ENCODE results near the gene APPL2.

APPL2 gene

GRCh38 chr12:105156260-105156659 lies 79.7 kb downstream of the APPL2 start:
- no peak for TF ChIP-seq CTCF (conservative IDR thresholded peaks at IDR 0.05; ENCODE audit: low read depth, low read length)
- no peak overlapping the region for H3K4me3 ChIP-seq (ENCODE audit: low read depth, low read length)
- no peak for DNase-seq (ENCODE audit: low read depth)

GRCh38 chr12:105142259-105142658 lies 93.7 kb downstream of the APPL2 start:
- TF ChIP-seq CTCF (conservative IDR thresholded peaks at IDR 0.05; ENCODE audit: low read depth, low read length), result no peak
- H3K4me3 ChIP-seq (ENCODE audit: low read depth, low read length), result no peak overlapping the region
- no peak for DNase-seq (ENCODE audit: low read depth)

- no peak for TF ChIP-seq CTCF (conservative IDR thresholded peaks at IDR 0.05; ENCODE audit: low read depth, low read length)
- H3K4me3 ChIP-seq (ENCODE audit: low read depth, low read length), result no peak overlapping the region
- no peak for DNase-seq (ENCODE audit: low read depth)
These were observed 94.6 kb downstream of the APPL2 start for GRCh38 chr12:105141320-105141922.

- no peak for DNase-seq (ENCODE audit: low read depth)
- H3K4me3 ChIP-seq (ENCODE audit: low read depth, low read length), result no peak overlapping the region
- TF ChIP-seq CTCF (conservative IDR thresholded peaks at IDR 0.05; ENCODE audit: low read depth, low read length), result no peak
These were observed 97.7 kb downstream of the APPL2 start for GRCh38 chr12:105138248-105138647.

Data from choroid plexus epithelial cell (primary cell).